ENCODE measurements around the gene FRA10AC1. TPM values are rescaled to one million over a fixed set of nuclear protein-coding genes. Genes with fewer than 3 reads are reported as not detected.
A peak's percentile ranks its signal among the peaks of the same experiment; 100 is the strongest.
"Not testable (repeated sequence)": the region's sequence is repeated elsewhere in the genome, so short reads cannot be mapped to it uniquely, and the experiment has no call there.

Gene FRA10AC1
- total RNA-seq, 4 donors from 2014 or later: 1.9 to 37.4 (median 13.9) TPM

- 1 to 3% methylated on average over 12 of the region's 12 CpGs for WGBS, 2 donors (ENCODE audit: low coverage in 1 of 2)
- no peak for TF ChIP-seq POLR2AphosphoS5 (IDR thresholded peaks at IDR 0.05)
- TF ChIP-seq CTCF (IDR thresholded peaks at IDR 0.05): no peak
- no peak for TF ChIP-seq EP300 (IDR thresholded peaks at IDR 0.05; ENCODE audit: low read depth)
- no peak for TF ChIP-seq POLR2A (IDR thresholded peaks at IDR 0.05)
- H3K27ac ChIP-seq: peak overlapping the region; percentile 86 to 89 (median 86)
- H3K27me3 ChIP-seq: no peaks in the 10 kb centered on the region
- in situ Hi-C loops (cut with MboI; ENCODE audit: low pct_ligation_motif_present in 1 of 4, low pct_unique_long_range_greater_than_20kb in 1 of 4, low sequenced_read_pairs in 3 of 4) (loop anchor here in 2 of 4 donors (10.0 kb wide), 1 partner anchor 112 kb away; no protein-coding TSS in a partner anchor), intact Hi-C loops (cut with DNase I; ENCODE audit: low total_unique reads) (loop anchor here (5.0 kb wide), 1 partner anchor 114 kb away; no protein-coding TSS in a partner anchor)
- peaks cover 0 to 22% (median 12%) of the 10 kb centered on the region in 4 donors for H3K4me1 ChIP-seq
- no peaks in the 10 kb centered on the region for H3K9me3 ChIP-seq
- peaks cover 0 to 12% (median 4%) of the 10 kb centered on the region in 4 donors for H3K36me3 ChIP-seq
- H3K4me3 ChIP-seq: peak overlapping the region; percentile 51 to 82 (median 60)
- no peak for DNase-seq
These were observed 674 bp upstream of the FRA10AC1 start for GRCh38 chr10:93703066-93703465.

- H3K4me1 ChIP-seq: peaks cover 0 to 22% (median 12%) of the 10 kb centered on the region in 4 donors
- no peaks in the 10 kb centered on the region for H3K9me3 ChIP-seq
- peaks cover 0 to 15% (median 4%) of the 10 kb centered on the region in 4 donors for H3K36me3 ChIP-seq
- H3K27me3 ChIP-seq: no peaks in the 10 kb centered on the region
- TF ChIP-seq EP300 (IDR thresholded peaks at IDR 0.05; ENCODE audit: low read depth): no peak
- TF ChIP-seq CTCF (IDR thresholded peaks at IDR 0.05): no peak
- TF ChIP-seq POLR2AphosphoS5 (IDR thresholded peaks at IDR 0.05): no peak
- no peak for TF ChIP-seq POLR2A (IDR thresholded peaks at IDR 0.05)
- 2 to 6% methylated on average over 9 of the region's 9 CpGs for WGBS, 2 donors (ENCODE audit: low coverage in 1 of 2)
- H3K27ac ChIP-seq: peak overlapping the region; percentile 86 to 89 (median 86)
- in situ Hi-C loops (cut with MboI; ENCODE audit: low pct_ligation_motif_present in 1 of 4, low pct_unique_long_range_greater_than_20kb in 1 of 4, low sequenced_read_pairs in 3 of 4) (loop anchor here in 2 of 4 donors (10.0 kb wide), 1 partner anchor 113 kb away; no protein-coding TSS in a partner anchor), intact Hi-C loops (cut with DNase I; ENCODE audit: low total_unique reads) (loop anchor here (5.0 kb wide), 1 partner anchor 115 kb away; no protein-coding TSS in a partner anchor)
- H3K4me3 ChIP-seq: peak overlapping the region; percentile 51 to 82 (median 60)
- DNase-seq: no peak
These were observed 554 bp downstream of the FRA10AC1 start for GRCh38 chr10:93701866-93702209.

GRCh38 chr10:93697207-93697606, 5.2 kb downstream of the FRA10AC1 start:
- intact Hi-C loops (cut with DNase I; ENCODE audit: low total_unique reads) (no loop called here), in situ Hi-C loops (cut with MboI; ENCODE audit: low pct_ligation_motif_present in 1 of 4, low pct_unique_long_range_greater_than_20kb in 1 of 4, low sequenced_read_pairs in 3 of 4) (loop anchor here in 2 of 4 donors (25.0 kb wide), 1 partner anchor 335 kb away; no protein-coding TSS in a partner anchor)

GRCh38 chr10:93696582-93696981, 5.8 kb downstream of the FRA10AC1 start:
- Histone ChIP-seq H3K36me3 (peaks cover 0 to 31% (median 13%) of the 10 kb centered on the region in 4 donors), H3K4me1 (peaks cover 0 to 17% (median 7%) of the 10 kb centered on the region in 4 donors)
- H3K9me3 ChIP-seq; intact Hi-C loops (cut with DNase I; ENCODE audit: low total_unique reads); H3K4me3 ChIP-seq; H3K27ac ChIP-seq; H3K27me3 ChIP-seq; DNase-seq: not testable (repeated sequence)
- in situ Hi-C loops (cut with MboI; ENCODE audit: low pct_ligation_motif_present in 1 of 4, low pct_unique_long_range_greater_than_20kb in 1 of 4, low sequenced_read_pairs in 3 of 4): loop anchor here in 2 of 4 donors (25.0 kb wide), 1 partner anchor 334 kb away; no protein-coding TSS in a partner anchor
- WGBS, 2 donors (ENCODE audit: low coverage in 1 of 2): 93% methylated on average over 2 of the region's 2 CpGs; no CpG with 5 or more reads in 1 of the 2 donors

More at GRCh38 chr10:93697207-93697606, 5.2 kb downstream of the FRA10AC1 start:
- Histone ChIP-seq H3K4me3 (no peak overlapping the region), H3K9me3 (no peaks in the 10 kb centered on the region), H3K27ac (no peak overlapping the region), H3K36me3 (peaks cover 0 to 25% (median 12%) of the 10 kb centered on the region in 4 donors), H3K4me1 (peaks cover 0 to 15% (median 9%) of the 10 kb centered on the region in 4 donors), H3K27me3 (no peaks in the 10 kb centered on the region)
- TF ChIP-seq POLR2A (IDR thresholded peaks at IDR 0.05): no peak
- no peak for TF ChIP-seq EP300 (IDR thresholded peaks at IDR 0.05; ENCODE audit: low read depth)
- TF ChIP-seq CTCF (IDR thresholded peaks at IDR 0.05): no peak
- TF ChIP-seq POLR2AphosphoS5 (IDR thresholded peaks at IDR 0.05): no peak
- DNase-seq: no peak
- WGBS, 2 donors (ENCODE audit: low coverage in 1 of 2): 80 to 85% methylated on average over 2 of the region's 2 CpGs

All from transverse colon (tissue), 4 donors.